Lower lobe of right lung (tissue), 2 donors: ENCODE results near the gene RADX. TPM values are rescaled to one million over a fixed set of nuclear protein-coding genes. Genes with fewer than 3 reads are reported as not detected.

Experiments used
- ATAC-seq, 2 donors: fragments of 200-7000 bp; cut with Tn5 transposase; one replicate each; pipeline ENCODE4 v1.9.1; 2020 to 2022; ENCODE audit warnings: mild to moderate bottlenecking in 2 of 2, moderate library complexity in 2 of 2
- DNase-seq: peaks from one replicate; pipeline ENCODE4 v3.0.0-alpha.2; 2020
- H3K27ac ChIP-seq: fragments of 200-600 bp; one replicate; pipeline ENCODE4 v1.8.0; 2022
- H3K27me3 ChIP-seq: fragments of 200-600 bp; one replicate; pipeline ENCODE4 v1.8.0; 2022; ENCODE audit warnings: low read depth
- H3K36me3 ChIP-seq: fragments of 200-600 bp; one replicate; pipeline ENCODE4 v1.8.0; 2022; ENCODE audit warnings: mild to moderate bottlenecking
- H3K4me1 ChIP-seq: fragments of 200-600 bp; one replicate; pipeline ENCODE4 v1.8.0; 2022
- H3K4me3 ChIP-seq: fragments of 200-600 bp; one replicate; pipeline ENCODE4 v1.8.0; 2022; ENCODE audit warnings: mild to moderate bottlenecking
- H3K9me3 ChIP-seq: fragments of 200-600 bp; one replicate; pipeline ENCODE4 v1.8.0; 2022
- intact Hi-C: fragments of 100-400 bp; cut with DNase I; formaldehyde crosslinking; loops from one replicate; pipeline ENCODE4 v1.11.0; 2022
- long read RNA-seq: library from polyadenylated mRNA; unstranded; transcript quantifications from one replicate; pipeline ENCODE4 v2.0.0, GENCODE V29; 2021
- total RNA-seq: library from RNA; stranded (reverse); fragmentation: NEBNext Ultra II Directional; extraction: Animal tissue kit (Norgen Biotek cat#: 25700); gene quantifications from one replicate; pipeline ENCODE4 v1.2.1, GENCODE V29; 2021
- TF ChIP-seq, protein P1 (sequence below): fragments of 200-600 bp; IDR thresholded peaks from one replicate; pipeline ENCODE4 v1.8.0; 2022; ENCODE audit warnings: antibody characterized with exemption, mild to moderate bottlenecking
- donor health status: DM: no; HTN: yes; CAD: no; lungs with severe emphysema.

Gene RADX, protein sequence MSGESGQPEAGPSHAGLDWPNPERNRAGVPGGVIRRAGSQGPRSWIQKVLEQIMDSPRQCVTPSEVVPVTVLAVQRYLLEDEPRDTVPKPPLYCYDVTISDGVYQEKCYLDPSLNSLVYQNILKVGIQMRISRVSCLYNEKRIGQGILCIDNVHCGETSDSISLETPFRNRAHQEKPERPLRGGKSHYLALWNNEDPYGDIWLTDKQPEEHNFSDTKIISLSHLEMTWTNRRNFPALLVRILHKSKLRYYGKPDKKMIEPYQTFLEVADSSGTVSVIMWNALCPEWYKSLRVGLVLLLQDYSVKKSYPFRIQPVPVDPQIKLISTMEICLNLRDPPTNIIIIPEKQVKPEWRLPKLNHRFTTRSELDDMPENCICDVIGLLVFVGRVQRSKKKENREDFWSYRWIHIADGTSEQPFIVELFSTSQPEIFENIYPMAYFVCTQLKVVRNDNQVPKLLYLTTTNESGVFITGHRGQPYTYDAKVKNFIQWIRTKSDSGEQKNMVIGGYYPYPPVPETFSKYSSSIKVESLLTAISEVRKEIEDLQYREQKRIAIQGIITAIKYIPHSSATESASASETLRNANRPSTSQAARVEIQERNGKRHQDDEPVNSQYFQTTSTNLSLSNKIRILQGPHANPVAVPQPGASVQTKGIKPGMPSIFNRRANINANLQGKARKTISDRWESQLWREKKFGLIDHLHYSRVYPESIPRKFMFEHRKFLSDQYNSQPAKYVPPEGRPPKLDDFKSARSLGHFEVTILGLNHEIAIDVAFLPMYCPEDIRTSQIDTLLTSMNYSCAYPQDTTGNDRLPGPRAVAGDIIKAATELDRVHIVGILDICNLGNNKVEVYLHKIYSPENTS
- 3.7 TPM for total RNA-seq
- long read RNA-seq, partial matches to known transcripts: 2 of 4 reads
- long read RNA-seq, other reads (novel, unspliced or antisense): 0 of 4 reads

GRCh38 chrX:106611679-106612392 lies at the start of gene RADX:
Gene RADX (plus strand): TSS chrX:106611978. CDS start chrX:106612081, 103 bp downstream.
- no peaks in the 10 kb centered on the region for H3K4me1 ChIP-seq
- H3K27ac ChIP-seq: peak within 1 kb of the TSS; percentile 53
- ATAC-seq: peak; percentile 97 to 99
- TF ChIP-seq, protein P1, sequence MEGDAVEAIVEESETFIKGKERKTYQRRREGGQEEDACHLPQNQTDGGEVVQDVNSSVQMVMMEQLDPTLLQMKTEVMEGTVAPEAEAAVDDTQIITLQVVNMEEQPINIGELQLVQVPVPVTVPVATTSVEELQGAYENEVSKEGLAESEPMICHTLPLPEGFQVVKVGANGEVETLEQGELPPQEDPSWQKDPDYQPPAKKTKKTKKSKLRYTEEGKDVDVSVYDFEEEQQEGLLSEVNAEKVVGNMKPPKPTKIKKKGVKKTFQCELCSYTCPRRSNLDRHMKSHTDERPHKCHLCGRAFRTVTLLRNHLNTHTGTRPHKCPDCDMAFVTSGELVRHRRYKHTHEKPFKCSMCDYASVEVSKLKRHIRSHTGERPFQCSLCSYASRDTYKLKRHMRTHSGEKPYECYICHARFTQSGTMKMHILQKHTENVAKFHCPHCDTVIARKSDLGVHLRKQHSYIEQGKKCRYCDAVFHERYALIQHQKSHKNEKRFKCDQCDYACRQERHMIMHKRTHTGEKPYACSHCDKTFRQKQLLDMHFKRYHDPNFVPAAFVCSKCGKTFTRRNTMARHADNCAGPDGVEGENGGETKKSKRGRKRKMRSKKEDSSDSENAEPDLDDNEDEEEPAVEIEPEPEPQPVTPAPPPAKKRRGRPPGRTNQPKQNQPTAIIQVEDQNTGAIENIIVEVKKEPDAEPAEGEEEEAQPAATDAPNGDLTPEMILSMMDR: no peak
- DNase-seq: peak; percentile 89
- intact Hi-C loops: no loop called here
- no peaks in the 10 kb centered on the region for H3K36me3 ChIP-seq
- H3K9me3 ChIP-seq: no peaks in the 10 kb centered on the region
- no peaks in the 10 kb centered on the region for H3K27me3 ChIP-seq
- peak within 1 kb of the TSS; percentile 58 for H3K4me3 ChIP-seq

DNA sequence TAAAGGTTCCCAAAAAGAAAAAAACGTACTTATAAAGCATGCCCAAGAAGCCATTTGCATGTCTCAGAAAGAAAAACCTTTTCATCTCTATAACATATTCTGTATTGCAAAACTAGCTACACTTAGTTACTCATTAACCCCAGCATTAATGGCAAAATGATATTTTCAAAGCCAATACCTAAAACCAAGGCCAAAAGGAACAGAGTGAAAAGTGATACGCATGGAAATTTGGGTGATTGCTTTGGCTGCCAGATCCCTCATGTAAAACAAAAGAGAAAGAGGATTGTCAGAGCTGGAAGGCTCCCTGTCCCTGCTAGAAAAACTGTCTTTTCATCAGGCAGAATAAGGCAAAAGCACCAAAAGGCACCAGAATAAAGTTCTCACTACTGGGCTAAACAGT lies 46.8 kb upstream of the RADX start:
- Histone ChIP-seq H3K36me3 (no peaks in the 10 kb centered on the region), H3K4me1 (no peaks in the 10 kb centered on the region), H3K4me3 (no peak overlapping the region), H3K27me3 (no peaks in the 10 kb centered on the region), H3K9me3 (no peaks in the 10 kb centered on the region), H3K27ac (no peak overlapping the region)
- no peak for DNase-seq
- TF ChIP-seq, protein P1: no peak
- intact Hi-C loops: no loop called here
- ATAC-seq: no peak

- H3K27me3 ChIP-seq: no peaks in the 10 kb centered on the region
- no peaks in the 10 kb centered on the region for H3K4me1 ChIP-seq
- TF ChIP-seq, protein P1: no peak
- DNase-seq (no peak), ATAC-seq (no peak)
- H3K9me3 ChIP-seq: no peaks in the 10 kb centered on the region
- intact Hi-C loops: no loop called here
- no peak overlapping the region for H3K4me3 ChIP-seq
- no peaks in the 10 kb centered on the region for H3K36me3 ChIP-seq
- no peak overlapping the region for H3K27ac ChIP-seq
These were observed 45.4 kb upstream of the RADX start for GRCh38 chrX:106566362-106566761.

DNA sequence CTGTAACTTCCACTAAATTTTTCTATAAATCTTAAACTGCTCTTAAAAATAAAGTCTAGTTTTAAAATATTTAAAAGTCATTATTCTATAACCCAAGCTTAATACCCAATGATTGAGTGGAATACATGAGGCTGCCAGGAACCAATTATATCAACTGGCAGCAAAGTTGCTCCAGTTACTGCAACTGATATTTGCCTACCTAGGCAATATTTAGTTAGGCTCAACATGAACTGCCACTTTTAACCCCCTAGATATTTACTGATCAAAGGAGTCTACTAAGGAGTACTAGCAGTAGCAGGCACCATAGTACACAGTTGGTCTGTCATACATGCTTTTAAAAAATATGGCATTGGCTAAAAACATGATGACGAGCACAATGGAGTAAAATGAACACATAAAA lies 29.9 kb upstream of the RADX start:
- Histone ChIP-seq H3K27me3 (no peaks in the 10 kb centered on the region), H3K36me3 (no peaks in the 10 kb centered on the region), H3K9me3 (no peaks in the 10 kb centered on the region), H3K4me3 (no peak overlapping the region), H3K4me1 (no peaks in the 10 kb centered on the region), H3K27ac (no peak overlapping the region)
- intact Hi-C loops: no loop called here
- TF ChIP-seq, protein P1: no peak
- no peak for DNase-seq
- ATAC-seq: no peak

- no peak for DNase-seq
- peak; percentile 29 to 51 for ATAC-seq
- Histone ChIP-seq H3K36me3 (no peaks in the 10 kb centered on the region), H3K27me3 (no peaks in the 10 kb centered on the region), H3K9me3 (no peaks in the 10 kb centered on the region), H3K4me1 (no peaks in the 10 kb centered on the region), H3K4me3 (no peak overlapping the region), H3K27ac (no peak overlapping the region)
- intact Hi-C loops: no loop called here
- TF ChIP-seq, protein P1: no peak
These were observed 26.3 kb upstream of the RADX start for GRCh38 chrX:106585478-106585877.
